Right lobe of liver (tissue), 4 donors: ENCODE data around the gene SPAG17.

Source experiments
- CTCF ChIP-seq, 4 donors: fragments of 200-600 bp in 3 of 4; fragments of 450-650 bp in 1 of 4; IDR thresholded peaks; one replicate each; pipeline versions ENCODE4 v1.5.1 to v1.8.0; 2016 to 2022; ENCODE audit warnings: antibody characterized with exemption in 4 of 4, mild to moderate bottlenecking in 2 of 4
- POLR2A ChIP-seq: fragments of 450-650 bp; IDR thresholded peaks from one replicate; pipeline ENCODE4 v1.6.1; 2017; ENCODE audit warnings: antibody characterized with exemption, mild to moderate bottlenecking
- donor health status: DM: no; HTN: no; CAD: no.
- donor health status: DM: no; HTN: no; CAD: no.
- donor health status: DM: no; HTN: yes; CAD: no.

GRCh38 chr1:117925981-117926380, 259.0 kb downstream of the SPAG17 start:
- TF ChIP-seq POLR2A (no peak), CTCF (IDR thresholded peaks at IDR 0.05) (no peak)
